Mesenchymal stem cell (in vitro differentiated cells and primary cell): ENCODE measurements around the gene ZNF200.
A peak's percentile ranks its signal among the peaks of the same experiment; 100 is the strongest.

Source experiments
- DNase-seq: peaks from one replicate; pipeline ENCODE4 v3.0.0-alpha.2; 2013
- H2AFZ ChIP-seq: one replicate; pipeline ENCODE4 v1.6.1; 2013; ENCODE audit warnings: low read depth, mild to moderate bottlenecking, control low read depth, inconsistent platforms, low read length, moderate library complexity
- H2AK5ac ChIP-seq: 2 replicates; pipeline ENCODE4 v1.6.1; 2013; ENCODE audit warnings: low read length, moderate library complexity, mild to moderate bottlenecking, inconsistent platforms; ENCODE audit not compliant: severe bottlenecking
- H2BK120ac ChIP-seq: one replicate; pipeline ENCODE4 v1.6.1; 2013; ENCODE audit warnings: low read depth, mild to moderate bottlenecking, inconsistent platforms, low read length, moderate library complexity
- H2BK12ac ChIP-seq, 2 experiments: one replicate each; pipeline ENCODE4 v1.6.1; 2013; ENCODE audit warnings: inconsistent platforms in 2 of 2, low read length in 2 of 2, mild to moderate bottlenecking in 2 of 2, moderate library complexity in 2 of 2, control low read depth in 1 of 2
- H2BK15ac ChIP-seq: one replicate; pipeline ENCODE4 v1.6.1; 2013; ENCODE audit warnings: mild to moderate bottlenecking, low read depth, inconsistent platforms; ENCODE audit not compliant: poor library complexity, severe bottlenecking
- H2BK5ac ChIP-seq: 2 replicates; pipeline ENCODE4 v1.6.1; 2013; ENCODE audit warnings: low read depth, mild to moderate bottlenecking, low read length, control low read depth, inconsistent platforms; ENCODE audit not compliant: poor library complexity, severe bottlenecking
- H3K14ac ChIP-seq, 2 experiments: one replicate each; pipeline ENCODE4 v1.6.1; 2013; ENCODE audit warnings: inconsistent platforms in 2 of 2, low read length in 2 of 2, control low read depth in 1 of 2, mild to moderate bottlenecking in 1 of 2, moderate library complexity in 1 of 2
- H3K18ac ChIP-seq, 2 experiments: one replicate each; pipeline ENCODE4 v1.6.1; 2013; ENCODE audit warnings: inconsistent platforms in 2 of 2, low read length in 2 of 2, control low read depth in 1 of 2, low read depth in 1 of 2, mild to moderate bottlenecking in 1 of 2
- H3K23ac ChIP-seq, 2 experiments: one replicate each; pipeline ENCODE4 v1.6.1; 2013; ENCODE audit warnings: inconsistent platforms in 2 of 2, low read length in 2 of 2, mild to moderate bottlenecking in 2 of 2, moderate library complexity in 2 of 2, control low read depth in 1 of 2
- H3K27ac ChIP-seq: 2 replicates; pipeline ENCODE4 v1.5.1; 2013; ENCODE audit warnings: mild to moderate bottlenecking, moderate library complexity, low read length, control low read depth, inconsistent platforms; ENCODE audit not compliant: poor library complexity, severe bottlenecking
- H3K27me3 ChIP-seq, 2 experiments: 2 replicates each; pipeline versions ENCODE4 v1.6.1 to v1.7.0; 2013; ENCODE audit warnings: low read length in 2 of 2, mild to moderate bottlenecking in 2 of 2, moderate library complexity in 2 of 2, control low read depth in 1 of 2, inconsistent platforms in 1 of 2; ENCODE audit not compliant: control insufficient read depth in 1 of 2, insufficient read depth in 1 of 2
- H3K36me3 ChIP-seq, 2 experiments: 2 replicates each; pipeline versions ENCODE4 v1.6.1 to v1.7.0; 2013; ENCODE audit warnings: low read length in 2 of 2, control low read depth in 1 of 2, inconsistent platforms in 1 of 2, low read depth in 1 of 2, mild to moderate bottlenecking in 1 of 2; ENCODE audit not compliant: insufficient read depth in 2 of 2, control insufficient read depth in 1 of 2
- H3K4ac ChIP-seq, 2 experiments: one replicate each; pipeline ENCODE4 v1.6.1; 2013; ENCODE audit warnings: inconsistent platforms in 2 of 2, low read length in 2 of 2, mild to moderate bottlenecking in 2 of 2, moderate library complexity in 2 of 2, control low read depth in 1 of 2, low read depth in 1 of 2
- H3K4me1 ChIP-seq: 2 replicates; pipeline ENCODE4 v1.6.1; 2013; ENCODE audit warnings: low read depth, low read length, control low read depth; ENCODE audit not compliant: control insufficient read depth, insufficient read depth
- H3K4me2 ChIP-seq: 2 replicates; pipeline ENCODE4 v1.6.1; 2013; ENCODE audit warnings: low read length, mild to moderate bottlenecking, inconsistent platforms; ENCODE audit not compliant: poor library complexity, severe bottlenecking
- H3K4me3 ChIP-seq, 2 experiments: 2 replicates each; pipeline versions ENCODE4 v1.5.1 to v1.7.0; 2013; ENCODE audit warnings: low read length in 2 of 2, mild to moderate bottlenecking in 2 of 2, control low read depth in 1 of 2, low read depth in 1 of 2; ENCODE audit not compliant: insufficient read depth in 1 of 2
- H3K79me1 ChIP-seq: replicated peaks from 2 replicates; pipeline ENCODE4 v1.6.1; 2013; ENCODE audit warnings: mild to moderate bottlenecking, control low read depth, low read length, inconsistent platforms; ENCODE audit not compliant: poor library complexity, severe bottlenecking
- H3K9ac ChIP-seq: 2 replicates; pipeline ENCODE4 v1.7.0; 2013; ENCODE audit warnings: mild to moderate bottlenecking, low read length, moderate library complexity
- H3K9me3 ChIP-seq: 2 replicates; pipeline ENCODE4 v1.7.0; 2013; ENCODE audit warnings: mild to moderate bottlenecking, low read length; ENCODE audit not compliant: control insufficient read depth
- H4K8ac ChIP-seq: one replicate; pipeline ENCODE4 v1.6.1; 2013; ENCODE audit warnings: inconsistent platforms, mild to moderate bottlenecking, low read length, moderate library complexity
- H4K91ac ChIP-seq: one replicate; pipeline ENCODE4 v1.6.1; 2013; ENCODE audit warnings: mild to moderate bottlenecking, low read length, inconsistent platforms
- WGBS: methylation state at CpG from one replicate; pipeline ENCODE4 v1.1.7; 2013; ENCODE audit warnings: mixed read lengths; 5-methylcytosine and 5-hydroxymethylcytosine counted together

The ZNF200 gene

GRCh38 chr16:3256866-3257465 is 22.0 kb upstream of the ZNF200 start:
- 71% methylated on average over 9 of the region's 9 CpGs for WGBS
- H3K4me3 ChIP-seq = no peak overlapping the region
- H2AK5ac ChIP-seq = no peak overlapping the region

GRCh38 chr16:3256146-3256865 is 21.3 kb upstream of the ZNF200 start, which contains the start of gene MEFV:
TSS of gene MEFV (minus strand) at chr16:3256633. CDS start at chr16:3256587, 46 bp downstream.
- Histone ChIP-seq H3K36me3 (no peaks in the 10 kb centered on the region), H3K23ac (peak within 1 kb of the TSS in 1 of 2 experiments; percentile 6), H2AK5ac (no peak within 1 kb of the TSS), H4K8ac (no peak within 1 kb of the TSS), H3K79me1 (no peaks in the 10 kb centered on the region), H3K4me3 (no peak within 1 kb of the TSS), H2BK5ac (no peak within 1 kb of the TSS), H3K4me2 (no peak within 1 kb of the TSS), H3K4me1 (peaks cover 8% of the 10 kb centered on the region), H3K27ac (no peak within 1 kb of the TSS), H2BK15ac (no peak within 1 kb of the TSS), H3K27me3 (peaks cover 3 to 27% of the 10 kb centered on the region in 2 experiments), H3K4ac (no peak within 1 kb of the TSS), H4K91ac (no peak within 1 kb of the TSS), H3K9ac (no peak within 1 kb of the TSS), H2AFZ (no peak within 1 kb of the TSS), H3K14ac (no peak within 1 kb of the TSS), H3K9me3 (no peaks in the 10 kb centered on the region), H2BK120ac (no peak within 1 kb of the TSS), H2BK12ac (no peak within 1 kb of the TSS), H3K18ac (no peak within 1 kb of the TSS)
- 80% methylated on average over 14 of the region's 14 CpGs for WGBS
- peak; percentile 39 for DNase-seq

More at GRCh38 chr16:3256866-3257465, 22.0 kb upstream of the ZNF200 start:
- H3K9me3 ChIP-seq = no peaks in the 10 kb centered on the region
- no peak overlapping the region for H3K18ac ChIP-seq
- H3K9ac ChIP-seq = no peak overlapping the region
- H2AFZ ChIP-seq = no peak overlapping the region
- no peak for DNase-seq
- H2BK5ac ChIP-seq = no peak overlapping the region
- H2BK12ac ChIP-seq = no peak overlapping the region
- no peak overlapping the region for H2BK120ac ChIP-seq
- H3K27ac ChIP-seq = no peak overlapping the region
- no peak overlapping the region for H3K23ac ChIP-seq
- peaks cover 3 to 25% of the 10 kb centered on the region in 2 experiments for H3K27me3 ChIP-seq
- H3K79me1 ChIP-seq = no peaks in the 10 kb centered on the region
- no peak overlapping the region for H4K8ac ChIP-seq
- H3K4me1 ChIP-seq = peaks cover 8% of the 10 kb centered on the region
- H3K14ac ChIP-seq = no peak overlapping the region
- H3K36me3 ChIP-seq = no peaks in the 10 kb centered on the region
- no peak overlapping the region for H2BK15ac ChIP-seq
- no peak overlapping the region for H4K91ac ChIP-seq
- no peak overlapping the region for H3K4ac ChIP-seq
- no peak overlapping the region for H3K4me2 ChIP-seq

GRCh38 chr16:3254309-3254708 is 19.4 kb upstream of the ZNF200 start:
- no peak overlapping the region for H2BK12ac ChIP-seq
- H3K36me3 ChIP-seq = no peaks in the 10 kb centered on the region
- H2AK5ac ChIP-seq = no peak overlapping the region
- no peak overlapping the region for H3K4ac ChIP-seq
- H4K8ac ChIP-seq = no peak overlapping the region
- no peak overlapping the region for H3K27ac ChIP-seq
- H3K18ac ChIP-seq = no peak overlapping the region
- H3K4me1 ChIP-seq = peaks cover 8% of the 10 kb centered on the region
- no peak overlapping the region for H3K9ac ChIP-seq
- H2BK15ac ChIP-seq = no peak overlapping the region
- DNase-seq = no peak
- H2BK120ac ChIP-seq = no peak overlapping the region
- no peaks in the 10 kb centered on the region for H3K9me3 ChIP-seq
- no peak overlapping the region for H3K4me3 ChIP-seq
- no peak overlapping the region for H3K4me2 ChIP-seq
- H3K79me1 ChIP-seq = no peaks in the 10 kb centered on the region
- H2BK5ac ChIP-seq = no peak overlapping the region
- H3K23ac ChIP-seq = no peak overlapping the region
- 90% methylated on average over 35 of the region's 35 CpGs for WGBS
- H4K91ac ChIP-seq = no peak overlapping the region
- H3K14ac ChIP-seq = no peak overlapping the region
- peaks cover 7 to 32% of the 10 kb centered on the region in 2 experiments for H3K27me3 ChIP-seq
- H2AFZ ChIP-seq = no peak overlapping the region

- 85% methylated on average over 4 of the region's 4 CpGs for WGBS
- DNase-seq = no peak
Observed at GRCh38 chr16:3252967-3253366, 18.0 kb upstream of the ZNF200 start.

More at GRCh38 chr16:3252967-3253366, 18.0 kb upstream of the ZNF200 start:
- Histone ChIP-seq H2AFZ (no peak overlapping the region), H3K4me2 (no peak overlapping the region), H3K4ac (no peak overlapping the region), H3K14ac (no peak overlapping the region), H3K9me3 (no peaks in the 10 kb centered on the region), H4K8ac (no peak overlapping the region), H2BK15ac (no peak overlapping the region), H3K27ac (no peak overlapping the region), H3K4me3 (no peak overlapping the region), H3K18ac (no peak overlapping the region), H3K4me1 (peaks cover 8% of the 10 kb centered on the region), H3K23ac (no peak overlapping the region), H4K91ac (no peak overlapping the region), H3K27me3 (peaks cover 14 to 29% of the 10 kb centered on the region in 2 experiments), H2BK120ac (no peak overlapping the region), H3K36me3 (no peaks in the 10 kb centered on the region), H2BK12ac (no peak overlapping the region), H2AK5ac (no peak overlapping the region), H3K79me1 (no peaks in the 10 kb centered on the region), H3K9ac (no peak overlapping the region), H2BK5ac (no peak overlapping the region)
